ENCODE measurements around the gene ZYG11A.
"Not testable (repeated sequence)": the region's sequence is repeated elsewhere in the genome, so short reads cannot be mapped to it uniquely, and the experiment has no call there.

Gene ZYG11A

GRCh38 chr1:52825868-52826267, 16.7 kb upstream of the ZYG11A start:
- Mint-ChIP-seq H3K36me3 (ENCODE audit: low read depth) (peaks cover 12% of the 10 kb centered on the region), H3K4me1 (no peaks in the 10 kb centered on the region), H3K9me3 (no peaks in the 10 kb centered on the region), H3K27ac (no peak overlapping the region), H3K4me3 (no peak overlapping the region), H3K27me3 (ENCODE audit: low read depth, poor library complexity) (no peaks in the 10 kb centered on the region)
- no peak for TF ChIP-seq CTCF (IDR thresholded peaks at IDR 0.05)
- no peak for DNase-seq

- no peak for TF ChIP-seq CTCF (IDR thresholded peaks at IDR 0.05)
- H3K4me3 Mint-ChIP-seq: no peak overlapping the region
- H3K27me3 Mint-ChIP-seq (ENCODE audit: low read depth, poor library complexity): peaks cover under 1% of the 10 kb centered on the region
- DNase-seq: no peak
- H3K4me1 Mint-ChIP-seq: no peaks in the 10 kb centered on the region
- H3K27ac Mint-ChIP-seq: no peak overlapping the region
- no peaks in the 10 kb centered on the region for H3K9me3 Mint-ChIP-seq
- H3K36me3 Mint-ChIP-seq (ENCODE audit: low read depth): no peaks in the 10 kb centered on the region
Measured at GRCh38 chr1:52834798-52835197, 7.8 kb upstream of the ZYG11A start.

GRCh38 chr1:52836035-52836434, 6.5 kb upstream of the ZYG11A start:
- TF ChIP-seq CTCF (IDR thresholded peaks at IDR 0.05): no peak
- no peaks in the 10 kb centered on the region for H3K4me1 Mint-ChIP-seq
- no peak overlapping the region for H3K4me3 Mint-ChIP-seq
- H3K9me3 Mint-ChIP-seq: peaks cover 2% of the 10 kb centered on the region
- no peaks in the 10 kb centered on the region for H3K36me3 Mint-ChIP-seq (ENCODE audit: low read depth)
- H3K27ac Mint-ChIP-seq: no peak overlapping the region
- DNase-seq: no peak
- peaks cover 10% of the 10 kb centered on the region for H3K27me3 Mint-ChIP-seq (ENCODE audit: low read depth, poor library complexity)

GRCh38 chr1:52839175-52839574, 3.4 kb upstream of the ZYG11A start:
- not testable (repeated sequence) for H3K4me3 Mint-ChIP-seq; H3K27ac Mint-ChIP-seq; DNase-seq; H3K9me3 Mint-ChIP-seq; H3K4me1 Mint-ChIP-seq; H3K36me3 Mint-ChIP-seq (ENCODE audit: low read depth)
- peaks cover 42% of the 10 kb centered on the region for H3K27me3 Mint-ChIP-seq (ENCODE audit: low read depth, poor library complexity)

- peaks cover 63% of the 10 kb centered on the region for H3K27me3 Mint-ChIP-seq (ENCODE audit: low read depth, poor library complexity)
- H3K4me3 Mint-ChIP-seq: not testable (repeated sequence)
Measured at GRCh38 chr1:52845119-52845518, 2.6 kb downstream of the ZYG11A start.

GRCh38 chr1:52848423-52848822, 5.9 kb downstream of the ZYG11A start:
- no peak overlapping the region for H3K27ac Mint-ChIP-seq
- H3K36me3 Mint-ChIP-seq (ENCODE audit: low read depth): no peaks in the 10 kb centered on the region
- no peak for DNase-seq
- H3K27me3 Mint-ChIP-seq (ENCODE audit: low read depth, poor library complexity): peaks cover 31% of the 10 kb centered on the region
- H3K9me3 Mint-ChIP-seq: no peaks in the 10 kb centered on the region
- H3K4me3 Mint-ChIP-seq: no peak overlapping the region
- TF ChIP-seq CTCF (IDR thresholded peaks at IDR 0.05): no peak
- no peaks in the 10 kb centered on the region for H3K4me1 Mint-ChIP-seq

More at GRCh38 chr1:52845119-52845518, 2.6 kb downstream of the ZYG11A start:
- DNase-seq; H3K9me3 Mint-ChIP-seq; H3K4me1 Mint-ChIP-seq; H3K36me3 Mint-ChIP-seq (ENCODE audit: low read depth); H3K27ac Mint-ChIP-seq: not testable (repeated sequence)

GRCh38 chr1:52850951-52851350, 8.4 kb downstream of the ZYG11A start:
- Mint-ChIP-seq H3K27me3 (ENCODE audit: low read depth, poor library complexity) (peaks cover 15% of the 10 kb centered on the region), H3K4me3 (no peak overlapping the region), H3K4me1 (no peaks in the 10 kb centered on the region)

More at GRCh38 chr1:52850951-52851350, 8.4 kb downstream of the ZYG11A start:
- no peaks in the 10 kb centered on the region for H3K36me3 Mint-ChIP-seq (ENCODE audit: low read depth)
- H3K9me3 Mint-ChIP-seq: no peaks in the 10 kb centered on the region
- TF ChIP-seq CTCF (IDR thresholded peaks at IDR 0.05): no peak
- no peak overlapping the region for H3K27ac Mint-ChIP-seq
- no peak for DNase-seq
